ENCODE measurements around the gene REL. TPM values are rescaled to one million over a fixed set of nuclear protein-coding genes. Genes with fewer than 3 reads are reported as not detected.

The REL gene
- total RNA-seq, 2 experiments from 2014 or later, result 40.3 to 40.5 TPM

GRCh38 chr2:60974652-60975051 is 93.3 kb downstream of the REL start:
- CTCF ChIA-PET, result interaction anchor here (0.9 to 1.8 kb wide), 5 partner anchors 14 to 155 kb away, joined by 3 to 5 read pairs (median 3); partner anchors contain the start of gene REL
- Mint-ChIP-seq H3K27ac (no peak overlapping the region), H3K4me1 (ENCODE audit: low read depth) (peaks cover 58% of the 10 kb centered on the region), H3K4me3 (no peak overlapping the region), H3K36me3 (ENCODE audit: low read depth) (peaks cover 2% of the 10 kb centered on the region), H3K27me3 (ENCODE audit: low read depth) (no peaks in the 10 kb centered on the region), H3K9me3 (peaks cover 1% of the 10 kb centered on the region)
- intact Hi-C loops (cut with micrococcal nuclease), result loop anchor here (5.0 to 10.0 kb wide), 2 partner anchors 420 to 1223 kb away; partner anchors contain the start of genes B3GNT2 and BCL11A
- no peak for DNase-seq

Other genes starting within 250 kb of the REL start
- 10 to 100 TPM; 14.1 to 16.1 TPM for gene PAPOLG, start 125.3 kb upstream of the REL start, total RNA-seq
- 10 to 100 TPM; 16.0 to 17.1 TPM for gene PEX13, start 136.1 kb downstream of the REL start, total RNA-seq
- 1 to 10 TPM; 6.0 to 6.5 TPM for gene PUS10, start 136.7 kb downstream of the REL start, total RNA-seq
- 1 to 10 TPM; 1.9 to 2.1 TPM for gene SANBR, start 184.3 kb downstream of the REL start, total RNA-seq